Measurements from ENCODE around the gene CHCHD6. TPM values are rescaled to one million over a fixed set of nuclear protein-coding genes. Genes with fewer than 3 reads are reported as not detected.

The CHCHD6 gene
- total and polyA plus RNA-seq, 2 experiments from 2014 or later = 15.8 to 21.4 TPM

GRCh38 chr3:126964261-126964660 lies 260.2 kb downstream of the CHCHD6 start:
- Histone ChIP-seq H3K27me3 (replicated peaks; ENCODE audit: insufficient read depth) (no peaks in the 10 kb centered on the region), H3K4me1 (ENCODE audit: insufficient read depth) (peaks cover 20% of the 10 kb centered on the region), H2AFZ (no peak overlapping the region), H3K9me2 (ENCODE audit: insufficient read depth) (no peaks in the 10 kb centered on the region), H3K79me2 (ENCODE audit: insufficient read depth) (no peaks in the 10 kb centered on the region), H3K36me3 (ENCODE audit: low read depth) (no peaks in the 10 kb centered on the region), H3K27ac (no peak overlapping the region), H4K20me1 (ENCODE audit: insufficient read depth) (no peaks in the 10 kb centered on the region), H3K9me3 (ENCODE audit: low read depth) (no peaks in the 10 kb centered on the region), H3F3A (ENCODE audit: insufficient read depth) (no peaks in the 10 kb centered on the region), H3K4me3 (no peak overlapping the region), H3K9ac (no peak overlapping the region), H3K4me2 (ENCODE audit: unreplicated experiment) (no peak overlapping the region)
- DNase-seq = no peak
- in situ Hi-C loops (cut with MboI) = no loop called here
- WGBS, 2 experiments (ENCODE audit: low coverage in 1 of 2, low lambda C conversion rate in 2 of 2, missing lambda C conversion rate in 2 of 2) = 63 to 71% methylated on average over 7 of the region's 7 CpGs
- TF ChIP-seq EZH2phosphoT487 (IDR thresholded peaks at IDR 0.05; ENCODE audit: insufficient read depth, low read depth) = no peak

- Histone ChIP-seq H4K20me1 (ENCODE audit: insufficient read depth) (no peaks in the 10 kb centered on the region), H3F3A (ENCODE audit: insufficient read depth) (0 out of 2 replicates have a peak, but pooled peaks cover 3% of the 10 kb centered on the region), H3K4me1 (ENCODE audit: insufficient read depth) (peaks cover 19% of the 10 kb centered on the region), H3K27ac (no peak overlapping the region), H3K79me2 (ENCODE audit: insufficient read depth) (no peaks in the 10 kb centered on the region), H2AFZ (no peak overlapping the region), H3K9ac (no peak overlapping the region), H3K9me3 (ENCODE audit: low read depth) (no peaks in the 10 kb centered on the region), H3K4me3 (no peak overlapping the region), H3K27me3 (replicated peaks; ENCODE audit: insufficient read depth) (no peaks in the 10 kb centered on the region), H3K9me2 (ENCODE audit: insufficient read depth) (no peaks in the 10 kb centered on the region), H3K4me2 (ENCODE audit: unreplicated experiment) (no peak overlapping the region), H3K36me3 (ENCODE audit: low read depth) (no peaks in the 10 kb centered on the region)
- TF ChIP-seq EZH2phosphoT487 (IDR thresholded peaks at IDR 0.05; ENCODE audit: insufficient read depth, low read depth) (no peak), EZH2 (IDR thresholded peaks at IDR 0.05; ENCODE audit: insufficient read depth, poor library complexity, severe bottlenecking) (no peak)
- no peak for DNase-seq
- 76 to 84% methylated on average over 10 of the region's 10 CpGs for WGBS, 2 experiments (ENCODE audit: low coverage in 1 of 2, low lambda C conversion rate in 2 of 2, missing lambda C conversion rate in 2 of 2)
- in situ Hi-C loops (cut with MboI) = no loop called here
Measured at GRCh38 chr3:126964950-126965349, 260.9 kb downstream of the CHCHD6 start.

- in situ Hi-C loops (cut with MboI) = no loop called here
- Histone ChIP-seq H3K36me3 (ENCODE audit: low read depth) (no peaks in the 10 kb centered on the region), H2AFZ (no peak overlapping the region), H3F3A (ENCODE audit: insufficient read depth) (0 out of 2 replicates have a peak, but pooled peaks cover 3% of the 10 kb centered on the region), H3K4me2 (ENCODE audit: unreplicated experiment) (no peak overlapping the region), H3K9me2 (ENCODE audit: insufficient read depth) (no peaks in the 10 kb centered on the region), H3K4me1 (ENCODE audit: insufficient read depth) (peaks cover 13% of the 10 kb centered on the region), H3K9me3 (ENCODE audit: low read depth) (no peaks in the 10 kb centered on the region), H3K27me3 (replicated peaks; ENCODE audit: insufficient read depth) (no peaks in the 10 kb centered on the region), H3K27ac (no peak overlapping the region), H3K4me3 (no peak overlapping the region), H3K79me2 (ENCODE audit: insufficient read depth) (no peaks in the 10 kb centered on the region), H4K20me1 (ENCODE audit: insufficient read depth) (no peaks in the 10 kb centered on the region), H3K9ac (no peak overlapping the region)
- 87 to 88% methylated on average over 8 to 9 of the region's 9 CpGs for WGBS, 2 experiments (ENCODE audit: low coverage in 1 of 2, low lambda C conversion rate in 2 of 2, missing lambda C conversion rate in 2 of 2)
- TF ChIP-seq EZH2 (IDR thresholded peaks at IDR 0.05; ENCODE audit: insufficient read depth, poor library complexity, severe bottlenecking) (no peak), EZH2phosphoT487 (IDR thresholded peaks at IDR 0.05; ENCODE audit: insufficient read depth, low read depth) (no peak)
- DNase-seq = no peak
Measured at GRCh38 chr3:126965526-126966080, 261.6 kb downstream of the CHCHD6 start.

DNA sequence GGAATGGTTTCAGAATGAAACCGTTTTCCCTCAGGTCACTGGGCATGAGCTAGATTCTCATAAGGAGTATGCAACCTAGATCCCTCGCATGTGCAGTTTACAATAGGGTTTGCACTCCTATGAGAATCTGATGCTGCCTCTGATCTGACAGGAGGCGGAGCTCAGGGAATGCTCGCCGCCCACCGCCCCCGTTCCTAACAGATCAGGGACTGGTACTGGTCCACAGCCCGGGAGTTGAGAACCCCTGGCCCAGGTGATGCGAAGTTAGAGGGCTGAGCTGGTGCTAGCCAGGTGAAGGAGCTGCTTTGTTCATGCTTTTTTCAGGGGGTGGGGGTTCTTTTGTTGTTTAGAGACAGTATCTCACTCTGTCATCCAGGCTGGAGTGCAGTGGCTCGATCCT lies 263.3 kb downstream of the CHCHD6 start:
- Histone ChIP-seq H3K9me2 (ENCODE audit: insufficient read depth) (no peaks in the 10 kb centered on the region), H3K27me3 (replicated peaks; ENCODE audit: insufficient read depth) (no peaks in the 10 kb centered on the region), H3K4me1 (ENCODE audit: insufficient read depth) (peaks cover 7% of the 10 kb centered on the region; the same call in 1 of the 2 replicates), H3K79me2 (ENCODE audit: insufficient read depth) (no peaks in the 10 kb centered on the region), H3K27ac (no peak overlapping the region), H2AFZ (no peak overlapping the region), H3K36me3 (ENCODE audit: low read depth) (no peaks in the 10 kb centered on the region), H4K20me1 (ENCODE audit: insufficient read depth) (no peaks in the 10 kb centered on the region), H3K4me2 (ENCODE audit: unreplicated experiment) (no peak overlapping the region), H3F3A (ENCODE audit: insufficient read depth) (0 out of 2 replicates have a peak, but pooled peaks cover 3% of the 10 kb centered on the region), H3K9ac (no peak overlapping the region), H3K9me3 (ENCODE audit: low read depth) (no peaks in the 10 kb centered on the region), H3K4me3 (no peak overlapping the region)
- in situ Hi-C loops (cut with MboI) = no loop called here
- DNase-seq = no peak
- TF ChIP-seq EZH2 (IDR thresholded peaks at IDR 0.05; ENCODE audit: insufficient read depth, poor library complexity, severe bottlenecking) (no peak), EZH2phosphoT487 (IDR thresholded peaks at IDR 0.05; ENCODE audit: insufficient read depth, low read depth) (no peak)
- 93 to 95% methylated on average over 10 of the region's 10 CpGs for WGBS, 2 experiments (ENCODE audit: low coverage in 1 of 2, low lambda C conversion rate in 2 of 2, missing lambda C conversion rate in 2 of 2)
